Ovary (tissue), 9 donors: ENCODE results near the gene TCF12. TPM values are rescaled to one million over a fixed set of nuclear protein-coding genes. Genes with fewer than 3 reads are reported as not detected.

Experiments
- DNase-seq, 5 donors: peaks; one replicate each; pipeline ENCODE4 v3.0.0-alpha.2; 2019 to 2020
- H3K27ac ChIP-seq, 2 donors: fragments of 200-600 bp; one replicate each; pipeline versions ENCODE4 v1.5.1 to v1.8.0; 2019 to 2022
- H3K27me3 ChIP-seq: fragments of 200-600 bp; one replicate; pipeline ENCODE4 v1.8.0; 2022
- H3K36me3 ChIP-seq: fragments of 200-600 bp; sonication (generic); one replicate; pipeline ENCODE4 v1.5.1; 2019
- H3K4me1 ChIP-seq: one replicate; pipeline ENCODE4 v1.8.1; 2013; ENCODE audit warnings: mild to moderate bottlenecking, moderate library complexity; ENCODE audit not compliant: insufficient read depth
- H3K4me3 ChIP-seq: fragments of 200-600 bp; sonication (generic); one replicate; pipeline ENCODE4 v1.5.1; 2017
- H3K9me3 ChIP-seq, 2 donors: fragments of 200-600 bp in 1 of 2; sonication (generic) in 1 of 2; one replicate each; pipeline versions ENCODE4 v1.5.1 to v1.8.1; 2013 to 2019; ENCODE audit warnings: mild to moderate bottlenecking in 1 of 2, moderate library complexity in 1 of 2
- CTCF ChIP-seq, 3 donors: fragments of 450-650 bp in 2 of 3; fragments of 200-600 bp in 1 of 3; IDR thresholded peaks; one replicate each; pipeline versions ENCODE4 v1.5.1 to v1.8.0; 2016 to 2022; ENCODE audit warnings: antibody characterized with exemption in 3 of 3, mild to moderate bottlenecking in 1 of 3
- EP300 ChIP-seq: sonication (generic); formaldehyde crosslinking; IDR thresholded peaks from one replicate; pipeline ENCODE4 v1.6.1; 2017; ENCODE audit warnings: antibody characterized with exemption
- POLR2A ChIP-seq: fragments of 450-650 bp; IDR thresholded peaks from one replicate; pipeline ENCODE4 v1.6.1; 2017; ENCODE audit warnings: antibody characterized with exemption, mild to moderate bottlenecking, moderate library complexity
- WGBS, 3 donors: extraction: QIAGEN DNeasy Blood & Tissue Kit in 1 of 3; methylation state at CpG; one replicate each; pipeline versions ENCODE4 v1.1.5 to v1.1.7; 2013 to 2017; 5-methylcytosine and 5-hydroxymethylcytosine counted together
- intact Hi-C, 4 donors: fragments of 100-400 bp; cut with DNase I; formaldehyde crosslinking; loops; one replicate each; pipeline versions ENCODE4 v1.11.0 to v1.15.1; 2022 to 2023
- polyA plus RNA-seq, 2 donors: library from polyadenylated mRNA; stranded (reverse); fragments of 200-250 nt in 1 of 2; fragments of 350-450 nt in 1 of 2; fragmentation: Illumina TruSeq in 1 of 2; extraction: RNeasy Lipid Tissue Mini Kit (QIAGEN cat#74804) in 1 of 2; gene quantifications; one replicate each; pipeline ENCODE4 v1.2.3, GENCODE V29; 2013 to 2014
- total RNA-seq, 7 donors: library from RNA; depleted of rRNA in 2 of 7; stranded (reverse); fragments of >200 nt in 2 of 7; fragmentation: NEBNext Ultra II Directional in 3 of 7; extraction: Animal tissue kit (Norgen Biotek cat#: 25700) in 3 of 7; gene quantifications; one replicate each; pipeline versions ENCODE4 v1.1.0 to v1.2.4, GENCODE V29; 2016 to 2023
- donor health status: DM: no; HTN: no; CAD: no; lungs with moderate emphysema.
- donor health status: DM: no; HTN: no; CAD: no.
- donor health status: Bipolar disorder and iron deficiency.
- donor health status: DM: yes; HTN: yes; CAD: no.
- donor health status: DM: no; HTN: no; CAD: no.
- donor health status: DM: yes; HTN: yes; CAD: no.

Gene TCF12
- total and polyA plus RNA-seq, 9 donors, result 28.6 to 150 (median 116) TPM

GRCh38 chr15:57032338-57032737 is 113.9 kb downstream of the TCF12 start:
- intact Hi-C loops, result no loop called here
- no peaks in the 10 kb centered on the region for H3K27me3 ChIP-seq
- no peak overlapping the region for H3K4me3 ChIP-seq
- H3K27ac ChIP-seq, result peak overlapping the region in 1 of 2 donors; percentile 46
- TF ChIP-seq EP300, result no peak
- no peak for TF ChIP-seq POLR2A
- no peak for TF ChIP-seq CTCF (IDR thresholded peaks at IDR 0.05)
- H3K4me1 ChIP-seq, result peaks cover 9% of the 10 kb centered on the region
- no peaks in the 10 kb centered on the region for H3K36me3 ChIP-seq
- WGBS, 3 donors, result 95 to 97% (median 96%) methylated on average over 5 of the region's 5 CpGs
- DNase-seq, result no peak
- no peaks in the 10 kb centered on the region for H3K9me3 ChIP-seq

GRCh38 chr15:57033715-57034439 is 115.4 kb downstream of the TCF12 start:
- intact Hi-C loops, result no loop called here
- no peak for TF ChIP-seq EP300
- TF ChIP-seq CTCF (IDR thresholded peaks at IDR 0.05), result no peak
- no peak for TF ChIP-seq POLR2A
- Histone ChIP-seq H3K4me3 (no peak overlapping the region), H3K36me3 (no peaks in the 10 kb centered on the region), H3K27ac (no peak overlapping the region), H3K9me3 (no peaks in the 10 kb centered on the region), H3K27me3 (no peaks in the 10 kb centered on the region), H3K4me1 (peaks cover 8% of the 10 kb centered on the region)
- 71 to 86% (median 80%) methylated on average over 3 of the region's 3 CpGs for WGBS, 3 donors
- DNase-seq, result no peak

- 56 to 66% (median 63%) methylated on average over 1 of the region's 1 CpG for WGBS, 3 donors
Measured at GRCh38 chr15:57034613-57035012, 116.2 kb downstream of the TCF12 start.

GRCh38 chr15:57035664-57036063 is 117.2 kb downstream of the TCF12 start:
- Histone ChIP-seq H3K27me3 (no peaks in the 10 kb centered on the region), H3K9me3 (no peaks in the 10 kb centered on the region), H3K4me3 (no peak overlapping the region), H3K27ac (no peak overlapping the region), H3K4me1 (peaks cover 8% of the 10 kb centered on the region), H3K36me3 (no peaks in the 10 kb centered on the region)
- no peak for DNase-seq
- WGBS, 3 donors, result 72 to 75% (median 74%) methylated on average over 5 of the region's 5 CpGs
- intact Hi-C loops, result no loop called here
- no peak for TF ChIP-seq CTCF (IDR thresholded peaks at IDR 0.05)
- no peak for TF ChIP-seq EP300
- no peak for TF ChIP-seq POLR2A

More at GRCh38 chr15:57034613-57035012, 116.2 kb downstream of the TCF12 start:
- no peaks in the 10 kb centered on the region for H3K27me3 ChIP-seq
- TF ChIP-seq CTCF (IDR thresholded peaks at IDR 0.05) (no peak), EP300 (no peak), POLR2A (no peak)
- no peaks in the 10 kb centered on the region for H3K36me3 ChIP-seq
- intact Hi-C loops, result no loop called here
- H3K27ac ChIP-seq, result no peak overlapping the region
- no peak for DNase-seq
- peaks cover 8% of the 10 kb centered on the region for H3K4me1 ChIP-seq
- H3K9me3 ChIP-seq, result no peaks in the 10 kb centered on the region
- H3K4me3 ChIP-seq, result no peak overlapping the region
